NCI-H2227 treated with DMSO at 0.1 percent for 48 hours (cell line): ENCODE measurements around the gene ADGRF3.
"Not testable (repeated sequence)": the region's sequence is repeated elsewhere in the genome, so short reads cannot be mapped to it uniquely, and the experiment has no call there.

Experiments
- DNase-seq: peaks from one replicate; lab custom pipeline; 2025; lab: John Stamatoyannopoulos, UW

The ADGRF3 gene

GRCh38 chr2:26316845-26317244 is 29.7 kb downstream of the ADGRF3 start:
- DNase-seq = no peak

- no peak for DNase-seq
These were observed 30.5 kb downstream of the ADGRF3 start for GRCh38 chr2:26316041-26316440.

- no peak for DNase-seq
These were observed 32.3 kb downstream of the ADGRF3 start for GRCh38 chr2:26314243-26314642.

GRCh38 chr2:26313446-26313845 is 33.1 kb downstream of the ADGRF3 start:
- DNase-seq = no peak

- no peak for DNase-seq
These were observed 34.1 kb downstream of the ADGRF3 start for GRCh38 chr2:26312471-26312870.

GRCh38 chr2:26309921-26310320 is 36.7 kb downstream of the ADGRF3 start:
- DNase-seq = no peak

DNA sequence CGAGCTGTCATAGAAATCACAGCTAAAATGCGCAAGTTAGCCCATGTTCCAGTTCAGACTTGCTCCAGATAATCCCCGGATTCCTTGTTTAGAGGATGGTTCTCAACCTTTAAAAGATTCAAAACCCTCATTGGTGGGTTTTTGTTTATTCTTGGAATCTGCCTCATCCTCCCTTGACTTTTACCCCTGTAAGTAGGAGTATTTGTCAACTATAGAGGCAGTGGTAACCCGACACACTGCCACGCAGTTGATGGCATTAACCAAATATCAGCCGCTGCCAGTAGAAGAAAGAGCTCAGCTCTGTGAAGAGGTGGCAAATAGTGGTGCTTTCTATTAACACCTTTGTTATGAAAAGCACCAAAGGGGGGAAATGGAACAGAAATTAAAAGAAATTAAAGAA is 41.0 kb downstream of the ADGRF3 start:
- DNase-seq = no peak

- DNase-seq = not testable (repeated sequence)
These were observed 41.5 kb downstream of the ADGRF3 start for GRCh38 chr2:26305094-26305493.

DNA sequence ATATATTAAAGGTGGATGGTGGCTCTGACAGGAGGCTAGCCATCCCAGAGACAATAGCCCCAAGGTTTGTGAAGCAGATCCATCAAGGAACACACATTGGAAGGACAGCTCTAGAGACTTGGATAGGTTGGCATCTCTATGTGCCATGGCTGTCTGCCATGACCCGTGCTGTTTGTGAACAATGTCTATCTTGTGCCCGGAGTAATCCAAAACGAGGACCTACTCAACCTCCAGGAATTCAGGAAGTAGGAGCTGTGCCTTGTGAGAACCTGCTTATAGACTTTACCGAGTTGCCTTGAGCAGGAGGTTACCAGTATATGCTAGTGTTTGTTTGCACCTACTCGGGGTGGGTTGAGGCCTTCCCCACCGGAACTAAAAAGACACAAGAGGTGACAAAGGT is 43.7 kb downstream of the ADGRF3 start:
- DNase-seq = no peak

DNA sequence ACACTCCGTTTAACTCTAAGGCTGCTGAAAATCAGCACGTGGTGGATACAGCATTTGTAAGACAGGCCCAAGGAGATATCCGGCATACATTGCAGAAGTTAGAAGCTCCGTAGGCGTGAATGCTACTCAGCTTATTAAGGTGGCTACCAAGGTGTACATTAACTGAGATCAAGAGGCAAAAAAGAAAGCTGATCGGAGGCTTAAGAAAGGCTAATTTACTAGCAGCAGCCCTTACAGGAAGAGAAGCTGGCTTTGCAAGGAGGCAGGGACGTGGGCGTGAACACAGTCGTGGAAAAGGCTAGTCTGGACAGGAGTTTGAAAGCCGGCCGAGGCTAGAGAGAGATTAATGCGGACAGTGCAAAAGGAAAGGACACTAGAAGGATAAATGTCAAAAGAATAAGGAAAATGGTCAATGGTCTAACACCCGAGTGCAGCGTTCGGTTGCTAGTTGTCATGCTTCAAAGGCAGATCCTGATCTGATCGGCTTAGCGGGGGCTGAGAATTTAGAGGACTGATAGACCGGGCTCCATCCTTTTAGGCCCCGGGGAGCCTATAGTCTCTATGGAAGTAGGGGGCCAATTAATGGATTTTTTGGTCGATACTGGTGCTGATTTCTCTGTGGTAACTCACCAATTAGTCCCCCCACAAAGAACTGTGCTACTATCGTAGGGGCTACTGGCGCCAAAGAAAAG is 46.2 kb downstream of the ADGRF3 start:
- no peak for DNase-seq

DNA sequence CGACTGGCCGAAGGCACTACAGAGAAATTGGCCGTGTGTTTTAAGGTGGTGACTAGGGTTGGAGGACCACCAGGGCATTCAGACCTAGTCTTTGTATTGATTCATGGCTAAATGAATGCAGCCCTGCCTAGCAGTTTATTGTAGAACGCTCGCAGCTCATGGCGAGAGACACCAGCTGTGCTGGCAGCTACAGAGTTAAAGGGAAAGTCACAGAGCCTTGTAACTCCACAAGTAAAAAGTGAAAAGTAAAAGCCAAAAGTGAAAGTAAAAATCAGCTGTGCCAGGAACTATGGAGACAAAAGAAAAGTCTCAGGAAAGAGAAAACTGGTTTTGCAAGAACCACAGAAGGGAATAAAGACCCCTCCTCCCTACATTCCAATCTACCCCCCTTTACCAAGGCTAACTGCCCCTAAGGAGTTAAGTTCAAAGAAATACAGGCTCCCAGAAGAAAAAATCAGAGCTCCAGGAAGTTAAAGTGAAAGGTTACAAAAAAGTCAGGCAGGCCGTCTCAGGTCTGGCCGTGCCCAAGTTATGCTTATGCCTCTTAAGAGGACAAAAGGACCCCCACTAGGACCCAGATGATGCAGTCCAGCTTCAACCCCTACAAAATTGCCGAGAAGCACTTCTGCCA is 47.0 kb downstream of the ADGRF3 start:
- no peak for DNase-seq

GRCh38 chr2:26298638-26299393 is 47.8 kb downstream of the ADGRF3 start:
- no peak for DNase-seq

- no peak for DNase-seq
These were observed 48.3 kb downstream of the ADGRF3 start for GRCh38 chr2:26298286-26298637.

DNA sequence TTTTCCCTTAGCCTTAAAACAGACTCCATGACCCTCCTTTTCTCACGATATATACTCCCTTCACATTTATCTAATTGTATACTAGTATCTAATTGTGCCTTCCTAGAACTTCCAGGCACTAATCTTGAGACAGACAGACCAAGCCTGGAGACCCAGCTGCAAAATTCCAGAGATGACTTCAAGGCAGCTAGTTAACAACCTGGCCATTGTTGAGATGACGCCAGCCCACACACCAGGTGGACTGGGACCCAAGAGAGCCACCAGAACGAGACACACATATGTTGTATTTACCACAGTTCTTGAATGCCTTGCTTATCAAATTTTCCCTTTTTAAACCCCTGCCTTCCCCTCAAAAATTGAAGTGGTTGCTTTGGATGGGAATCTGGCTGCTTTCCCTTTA is 49.5 kb downstream of the ADGRF3 start:
- no peak for DNase-seq

DNA sequence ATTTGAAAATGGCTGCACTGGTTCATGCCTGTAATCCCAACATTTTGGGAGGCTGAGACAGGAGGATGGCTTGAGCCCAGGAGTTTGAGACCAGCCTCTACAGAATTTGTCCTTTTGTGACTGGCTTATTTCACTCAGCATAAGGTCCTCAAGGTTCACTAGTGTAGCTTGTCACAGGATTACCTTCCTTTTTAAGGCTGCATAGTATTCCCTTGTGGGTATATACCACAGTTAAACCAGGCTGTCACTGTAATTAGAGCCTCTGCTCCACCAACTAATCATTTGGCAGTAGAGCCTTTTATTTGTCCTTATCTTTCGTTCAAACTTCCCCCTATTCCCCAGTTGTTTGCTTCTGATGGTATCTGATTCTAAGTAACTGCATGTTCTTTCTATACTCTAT is 51.1 kb downstream of the ADGRF3 start:
- DNase-seq = no peak

DNA sequence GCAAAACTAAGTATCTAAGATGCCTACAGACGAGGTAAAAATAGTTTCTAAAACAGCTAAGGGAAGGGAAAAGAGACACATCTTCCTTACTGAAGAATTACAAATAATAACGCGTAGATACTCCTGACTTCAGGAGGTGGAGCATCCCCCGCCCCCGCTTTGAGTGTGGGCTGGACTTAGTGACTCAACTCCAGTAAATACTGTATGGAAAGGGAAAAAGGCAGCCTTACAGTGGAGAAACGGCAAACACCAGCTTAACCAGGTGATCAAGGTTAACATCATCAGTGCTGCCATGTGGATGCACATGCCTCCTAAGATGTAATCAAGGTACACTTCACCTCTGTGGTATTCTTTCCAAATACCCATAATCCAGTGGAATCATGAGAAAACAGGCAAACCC is 53.9 kb downstream of the ADGRF3 start:
- no peak for DNase-seq

DNA sequence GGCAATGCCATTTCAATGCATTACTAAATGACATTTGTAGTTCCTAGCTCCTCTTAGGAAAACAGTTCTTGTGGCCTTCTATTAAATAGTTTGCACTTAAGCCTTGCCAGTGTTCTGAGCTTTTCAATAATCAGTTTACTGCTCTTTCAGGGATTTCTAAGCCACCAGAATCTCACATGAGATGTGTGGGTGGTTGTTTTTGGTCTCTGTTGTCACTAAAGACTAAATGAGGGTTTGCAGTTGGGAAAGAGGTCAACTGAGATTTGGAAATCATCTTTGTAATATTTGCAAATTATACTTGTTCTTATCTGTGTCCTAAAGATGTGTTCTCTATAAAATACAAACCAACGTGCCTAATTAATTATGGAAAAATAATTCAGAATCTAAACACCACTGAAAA is 56.6 kb downstream of the ADGRF3 start:
- DNase-seq = no peak

GRCh38 chr2:26285931-26286330 is 60.7 kb downstream of the ADGRF3 start:
- no peak for DNase-seq

DNA sequence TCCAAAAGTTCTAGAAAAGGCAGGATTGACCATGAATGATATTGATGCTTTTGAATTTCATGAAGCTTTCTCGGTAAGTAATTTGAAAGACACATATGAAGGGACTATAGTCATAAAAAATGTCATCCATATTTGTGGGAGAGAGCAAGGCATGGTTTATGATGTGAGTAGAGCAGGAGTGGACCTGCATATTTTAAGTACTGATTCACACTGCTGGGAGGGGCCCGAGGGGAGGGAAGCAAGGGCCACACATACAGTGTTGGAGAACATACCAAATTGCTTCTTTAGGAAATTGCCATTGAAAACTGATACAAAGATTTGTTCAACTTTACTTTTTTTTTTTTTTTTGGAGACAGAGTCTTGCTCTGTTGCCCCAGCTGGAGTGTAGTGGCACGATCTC is 62.5 kb downstream of the ADGRF3 start:
- DNase-seq = no peak

GRCh38 chr2:26283606-26284005 is 63.0 kb downstream of the ADGRF3 start:
- DNase-seq = no peak

GRCh38 chr2:26281226-26281625 is 65.4 kb downstream of the ADGRF3 start:
- DNase-seq = no peak

DNA sequence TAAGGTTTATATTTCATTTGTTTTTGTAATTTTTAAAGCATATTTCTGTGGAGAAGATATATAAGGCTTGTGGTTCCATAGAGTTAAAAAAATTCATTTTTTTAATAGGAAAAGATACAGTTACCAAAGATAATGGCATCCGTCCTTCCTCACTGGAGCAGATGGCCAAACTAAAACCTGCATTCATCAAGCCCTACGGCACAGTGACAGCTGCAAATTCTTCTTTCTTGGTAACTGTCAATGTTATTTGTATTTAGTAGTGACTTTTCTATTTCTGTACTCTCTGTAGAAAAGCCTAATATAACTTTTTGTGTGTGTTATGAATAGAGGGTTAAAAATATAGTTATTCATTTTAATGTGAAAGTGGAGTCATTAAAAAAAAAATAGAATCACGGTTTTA is 66.7 kb downstream of the ADGRF3 start:
- DNase-seq = no peak

- DNase-seq = no peak
These were observed 69.9 kb downstream of the ADGRF3 start for GRCh38 chr2:26276484-26277227.
